Stimulated activated CD4-positive, alpha-beta T cell treated with anti-CD3 and anti-CD28 coated beads, Interleukin-2, amount 100 ng/mL, for 4 hours (primary cell): ENCODE data around the gene SP2.

Experiments used
- DNase-seq: peaks from one replicate; pipeline ENCODE4 v3.0.0-alpha.2; 2020; ENCODE audit warnings: low read depth

Gene SP2

GRCh38 chr17:47870056-47870455 is 26.0 kb upstream of the SP2 start:
- DNase-seq, result no peak

- DNase-seq, result no peak
Observed at GRCh38 chr17:47871048-47871447, 25.0 kb upstream of the SP2 start.

- DNase-seq, result no peak
Observed at GRCh38 chr17:47872019-47872650, 23.9 kb upstream of the SP2 start.

GRCh38 chr17:47872651-47873161 is 23.3 kb upstream of the SP2 start:
- no peak for DNase-seq

GRCh38 chr17:47873200-47874090 is 22.6 kb upstream of the SP2 start:
- DNase-seq, result no peak

GRCh38 chr17:47875011-47875985 is 20.7 kb upstream of the SP2 start:
- no peak for DNase-seq

GRCh38 chr17:47877368-47878034 is 18.5 kb upstream of the SP2 start:
- no peak for DNase-seq

GRCh38 chr17:47878203-47879027 is 17.6 kb upstream of the SP2 start:
- DNase-seq, result no peak

- no peak for DNase-seq
Observed at GRCh38 chr17:47879028-47879585, 16.9 kb upstream of the SP2 start.

GRCh38 chr17:47879776-47880454 is 16.1 kb upstream of the SP2 start:
- DNase-seq, result no peak

- no peak for DNase-seq
Observed at GRCh38 chr17:47882247-47882646, 13.8 kb upstream of the SP2 start.

GRCh38 chr17:47882695-47883588 is 13.1 kb upstream of the SP2 start:
- no peak for DNase-seq

- DNase-seq, result no peak
Observed at GRCh38 chr17:47883589-47884426, 12.2 kb upstream of the SP2 start.

- DNase-seq, result no peak
Observed at GRCh38 chr17:47884427-47884740, 11.7 kb upstream of the SP2 start.

GRCh38 chr17:47884905-47885730 is 10.9 kb upstream of the SP2 start:
- no peak for DNase-seq

GRCh38 chr17:47888293-47888692 is 7.7 kb upstream of the SP2 start:
- DNase-seq, result no peak
